ENCODE results near the gene PLPPR2. TPM values are rescaled to one million over a fixed set of nuclear protein-coding genes. Genes with fewer than 3 reads are reported as not detected.
"Not testable (repeated sequence)": the region's sequence is repeated elsewhere in the genome, so short reads cannot be mapped to it uniquely, and the experiment has no call there.

PLPPR2 gene
- polyA plus RNA-seq, 1 experiment, result 13.8 TPM

GRCh38 chr19:11375143-11375948 is 20.1 kb downstream of the PLPPR2 start:
- no peak for TF ChIP-seq CTCF (IDR thresholded peaks at IDR 0.05; ENCODE audit: low read depth, low read length)
- POLR2A ChIA-PET, result interaction anchor here (0.5 to 1.4 kb wide), 9 partner anchors 14 to 859 kb away, joined by 3 to 13 read pairs (median 4); partner anchors contain the start of genes CCDC159, RAB3D and TMEM205
- no peak for DNase-seq (ENCODE audit: low read depth, low spot score)

GRCh38 chr19:11377237-11377636 is 22.0 kb downstream of the PLPPR2 start:
- H3K27me3 ChIP-seq (ENCODE audit: control insufficient read depth, insufficient read depth, low read length), result no peaks in the 10 kb centered on the region
- H3K27ac ChIP-seq (ENCODE audit: low read depth, low read length), result peak overlapping the region; percentile 70
- DNase-seq (ENCODE audit: low read depth, low spot score), result peak; percentile 76
- CTCF ChIA-PET, result interaction anchor here (0.6 to 2.4 kb wide), 8 partner anchors 9 to 251 kb away, joined by 3 to 13 read pairs (median 5); partner anchors contain the start of genes ODAD3, PRKCSH and RGL3
- no peak for TF ChIP-seq CTCF (IDR thresholded peaks at IDR 0.05; ENCODE audit: low read depth, low read length)
- POLR2A ChIA-PET, result interaction anchor here (0.5 to 1.2 kb wide), 4 partner anchors 49 to 1360 kb away, joined by 3 to 8 read pairs (median 5); partner anchors contain the start of genes GET3, ODAD3 and PRKCSH
- H3K9me3 ChIP-seq (ENCODE audit: control insufficient read depth, insufficient read depth, low read length), result no peaks in the 10 kb centered on the region; the same call in 1 of the 2 replicates
- no peak overlapping the region for H3K4me3 ChIP-seq (ENCODE audit: low read depth, low read length)

More at GRCh38 chr19:11375143-11375948, 20.1 kb downstream of the PLPPR2 start:
- Histone ChIP-seq H3K4me3 (ENCODE audit: low read depth, low read length) (peak overlapping the region; percentile 51), H3K27ac (ENCODE audit: low read depth, low read length) (peak overlapping the region; percentile 65), H3K27me3 (ENCODE audit: control insufficient read depth, insufficient read depth, low read length) (no peaks in the 10 kb centered on the region), H3K9me3 (ENCODE audit: control insufficient read depth, insufficient read depth, low read length) (no peaks in the 10 kb centered on the region; the same call in 1 of the 2 replicates)
- CTCF ChIA-PET, result interaction anchor here (0.6 to 2.1 kb wide), 8 partner anchors 8 to 1375 kb away, joined by 4 to 7 read pairs (median 4); partner anchors contain the start of genes EPOR and TSPAN16

GRCh38 chr19:11377756-11378155 is 22.5 kb downstream of the PLPPR2 start:
- ChIA-PET CTCF (interaction anchor here (0.6 to 2.4 kb wide), 7 partner anchors 10 to 252 kb away, joined by 3 to 13 read pairs (median 5); partner anchors contain the start of genes ODAD3, PRKCSH and RGL3), POLR2A (interaction anchor here (0.5 to 1.2 kb wide), 4 partner anchors 49 to 1359 kb away, joined by 3 to 8 read pairs (median 5); partner anchors contain the start of genes GET3, ODAD3 and PRKCSH)
- TF ChIP-seq CTCF (IDR thresholded peaks at IDR 0.05; ENCODE audit: low read depth, low read length), result no peak
- Histone ChIP-seq H3K27ac (ENCODE audit: low read depth, low read length) (peak overlapping the region; percentile 81), H3K9me3 (ENCODE audit: control insufficient read depth, insufficient read depth, low read length) (no peaks in the 10 kb centered on the region; the same call in 1 of the 2 replicates), H3K4me3 (ENCODE audit: low read depth, low read length) (no peak overlapping the region; the same call in 1 of the 2 replicates), H3K27me3 (ENCODE audit: control insufficient read depth, insufficient read depth, low read length) (no peaks in the 10 kb centered on the region)
- DNase-seq (ENCODE audit: low read depth, low spot score), result no peak

GRCh38 chr19:11378319-11379189 is 23.3 kb downstream of the PLPPR2 start:
- CTCF ChIA-PET, result interaction anchor here (0.7 to 2.4 kb wide), 6 partner anchors 11 to 252 kb away, joined by 3 to 13 read pairs (median 6); partner anchors contain the start of genes ODAD3 and PRKCSH
- POLR2A ChIA-PET, result interaction anchor here (0.6 kb wide), 1 partner anchor 112 kb away, joined by 3 read pairs; no protein-coding TSS in a partner anchor

GRCh38 chr19:11379269-11379845 is 24.1 kb downstream of the PLPPR2 start:
- CTCF ChIA-PET, result interaction anchor here (0.7 kb wide), 2 partner anchors 12 to 56 kb away, joined by 3 read pairs; partner anchors contain the start of genes ODAD3 and PRKCSH
- H3K4me3 ChIP-seq (ENCODE audit: low read depth, low read length); DNase-seq (ENCODE audit: low read depth, low spot score); H3K27ac ChIP-seq (ENCODE audit: low read depth, low read length); H3K27me3 ChIP-seq (ENCODE audit: control insufficient read depth, insufficient read depth, low read length); H3K9me3 ChIP-seq (ENCODE audit: control insufficient read depth, insufficient read depth, low read length): not testable (repeated sequence)
- POLR2A ChIA-PET, result interaction anchor here (0.6 kb wide), 1 partner anchor 113 kb away, joined by 3 read pairs; no protein-coding TSS in a partner anchor

More at GRCh38 chr19:11378319-11379189, 23.3 kb downstream of the PLPPR2 start:
- Histone ChIP-seq H3K27ac (ENCODE audit: low read depth, low read length) (peak overlapping the region; percentile 81), H3K9me3 (ENCODE audit: control insufficient read depth, insufficient read depth, low read length) (no peaks in the 10 kb centered on the region; the same call in 1 of the 2 replicates), H3K27me3 (ENCODE audit: control insufficient read depth, insufficient read depth, low read length) (peaks cover 3% of the 10 kb centered on the region), H3K4me3 (ENCODE audit: low read depth, low read length) (no peak overlapping the region)
- peak; percentile 54 for TF ChIP-seq CTCF (IDR thresholded peaks at IDR 0.05; ENCODE audit: low read depth, low read length)
- DNase-seq (ENCODE audit: low read depth, low spot score), result no peak

Data from AG04450 (cell line).